Heart left ventricle (tissue), 13 donors: ENCODE results near the gene AGXT2.

Source experiments
- POLR2A ChIP-seq, 2 donors: fragments of 450-650 bp; IDR thresholded peaks; one replicate each; pipeline ENCODE4 v1.6.1; 2017; ENCODE audit warnings: antibody characterized with exemption in 2 of 2, mild to moderate bottlenecking in 2 of 2, moderate library complexity in 2 of 2
- TF ChIP-seq, protein P1 (sequence below), 12 donors: fragments of 200-600 bp; sonication (generic) in 4 of 12; IDR thresholded peaks; one replicate each; pipeline versions ENCODE4 v1.5.0 to v1.8.0; 2018 to 2022; ENCODE audit warnings: antibody characterized with exemption in 12 of 12, mild to moderate bottlenecking in 5 of 12
- donor health status: ischemic (EF 13 %, LVEDD 7.1; RV severe dilation, severe dysfunction).
- donor health status: DM: no; HTN: yes; CAD: no.
- donor health status: DM: no; HTN: no; CAD: no.
- donor health status: ischemic (EF 25% LVEDD 6.9; RV normal size, moderate dysfunction).
- donor health status: ischemic (EF 25% LVEDD 5.7; RV mildly dilated, moderate dysfunction).
- donor health status: ischemic (EF 35%, LVEDD 5.7; RV mildly dilated, moderate dysfunction).
- donor health status: nonischemic (EF 11% LVEDD 7.7; RV severe dilation, severe dysfunction).
- donor health status: DM: yes; HTN: yes; CAD: no.
- donor health status: PGD.
- donor health status: ischemic (EF 29% LVEDD 5.4; RV normal size, mild dysfunction).
- donor health status: nonischemic (EF 23%, LVEDD 6.1; RV moderate dilation, normal function).

DNA sequence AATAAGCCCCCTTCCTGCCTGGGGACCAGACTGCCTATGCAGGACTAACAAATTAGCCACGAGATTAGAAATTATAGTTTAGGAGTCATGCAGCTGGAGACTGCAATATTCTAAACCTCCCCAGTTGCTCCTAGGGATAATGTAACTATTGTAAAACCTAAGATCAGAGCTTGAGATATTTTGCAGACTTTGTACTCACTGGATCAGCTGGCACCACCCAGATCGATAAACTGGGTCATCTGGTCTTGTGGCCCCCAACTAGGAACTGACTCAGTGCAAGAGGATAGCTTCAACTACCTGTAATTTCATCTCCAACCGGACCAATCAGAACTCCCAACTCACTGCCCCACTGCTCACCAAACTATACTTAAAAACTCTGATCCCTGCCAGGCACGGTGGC is 80.2 kb downstream of the AGXT2 start:
- no peak for TF ChIP-seq POLR2A (IDR thresholded peaks at IDR 0.05)
- TF ChIP-seq, protein P1, sequence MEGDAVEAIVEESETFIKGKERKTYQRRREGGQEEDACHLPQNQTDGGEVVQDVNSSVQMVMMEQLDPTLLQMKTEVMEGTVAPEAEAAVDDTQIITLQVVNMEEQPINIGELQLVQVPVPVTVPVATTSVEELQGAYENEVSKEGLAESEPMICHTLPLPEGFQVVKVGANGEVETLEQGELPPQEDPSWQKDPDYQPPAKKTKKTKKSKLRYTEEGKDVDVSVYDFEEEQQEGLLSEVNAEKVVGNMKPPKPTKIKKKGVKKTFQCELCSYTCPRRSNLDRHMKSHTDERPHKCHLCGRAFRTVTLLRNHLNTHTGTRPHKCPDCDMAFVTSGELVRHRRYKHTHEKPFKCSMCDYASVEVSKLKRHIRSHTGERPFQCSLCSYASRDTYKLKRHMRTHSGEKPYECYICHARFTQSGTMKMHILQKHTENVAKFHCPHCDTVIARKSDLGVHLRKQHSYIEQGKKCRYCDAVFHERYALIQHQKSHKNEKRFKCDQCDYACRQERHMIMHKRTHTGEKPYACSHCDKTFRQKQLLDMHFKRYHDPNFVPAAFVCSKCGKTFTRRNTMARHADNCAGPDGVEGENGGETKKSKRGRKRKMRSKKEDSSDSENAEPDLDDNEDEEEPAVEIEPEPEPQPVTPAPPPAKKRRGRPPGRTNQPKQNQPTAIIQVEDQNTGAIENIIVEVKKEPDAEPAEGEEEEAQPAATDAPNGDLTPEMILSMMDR (IDR thresholded peaks at IDR 0.05) = no peak
